Uterus (tissue), 4 donors: ENCODE measurements around the gene OLFML2A. TPM values are rescaled to one million over a fixed set of nuclear protein-coding genes. Genes with fewer than 3 reads are reported as not detected.

ENCODE experiments used
- DNase-seq, 2 donors: peaks; one replicate each; pipeline ENCODE4 v3.0.0-alpha.2; 2019 to 2020
- H3K27ac ChIP-seq, 2 donors: fragments of 200-600 bp; sonication (generic); 1 replicate in 1 of 2; 2 replicates in 1 of 2; pipeline ENCODE4 v1.5.1; 2016 to 2018
- H3K27me3 ChIP-seq, 2 donors: fragments of 200-600 bp; sonication (generic); one replicate each; pipeline ENCODE4 v1.5.1; 2018 to 2019; ENCODE audit warnings: control low read depth in 1 of 2
- H3K36me3 ChIP-seq, 2 donors: fragments of 200-600 bp; sonication (generic); one replicate each; pipeline ENCODE4 v1.5.1; 2019; ENCODE audit warnings: control low read depth in 1 of 2
- H3K4me1 ChIP-seq, 2 donors: fragments of 200-600 bp; sonication (generic); one replicate each; pipeline ENCODE4 v1.5.1; 2018 to 2019; ENCODE audit warnings: control low read depth in 1 of 2
- H3K4me3 ChIP-seq, 2 donors: fragments of 200-600 bp; sonication (generic); 1 replicate in 1 of 2; 2 replicates in 1 of 2; pipeline ENCODE4 v1.5.1; 2018 to 2019; ENCODE audit warnings: mild to moderate bottlenecking in 1 of 2
- H3K9me3 ChIP-seq, 2 donors: fragments of 200-600 bp; sonication (generic); one replicate each; pipeline ENCODE4 v1.5.1; 2019; ENCODE audit warnings: control low read depth in 1 of 2
- CTCF ChIP-seq, 4 experiments: fragments of 200-600 bp in 2 of 4; fragments of 450-650 bp in 2 of 4; sonication (generic) in 2 of 4; IDR thresholded peaks; one replicate each; pipeline ENCODE4 v1.5.1; 2016 to 2019; ENCODE audit warnings: antibody characterized with exemption in 4 of 4, mild to moderate bottlenecking in 2 of 4, moderate library complexity in 1 of 4
- POLR2A ChIP-seq, 2 donors: fragments of 450-650 bp; IDR thresholded peaks; one replicate each; pipeline ENCODE4 v1.6.1; 2016; ENCODE audit warnings: antibody characterized with exemption in 2 of 2, mild to moderate bottlenecking in 1 of 2, moderate library complexity in 1 of 2
- intact Hi-C: fragments of 100-400 bp; cut with DNase I; formaldehyde crosslinking; loops from one replicate; pipeline ENCODE4 v1.15.1; 2023; ENCODE audit warnings: low total_unique reads
- total RNA-seq, 4 donors: library from RNA; depleted of rRNA in 3 of 4; stranded (reverse); fragments of >200 nt in 3 of 4; gene quantifications; one replicate each; pipeline versions ENCODE4 v1.1.0 to v1.2.4, GENCODE V29; 2014 to 2023
- donor health status: DM: yes; HTN: yes; CAD: no.

OLFML2A gene
- total RNA-seq, 4 donors from 2014 or later, result 21.3 to 86.5 (median 71.8) TPM

DNA sequence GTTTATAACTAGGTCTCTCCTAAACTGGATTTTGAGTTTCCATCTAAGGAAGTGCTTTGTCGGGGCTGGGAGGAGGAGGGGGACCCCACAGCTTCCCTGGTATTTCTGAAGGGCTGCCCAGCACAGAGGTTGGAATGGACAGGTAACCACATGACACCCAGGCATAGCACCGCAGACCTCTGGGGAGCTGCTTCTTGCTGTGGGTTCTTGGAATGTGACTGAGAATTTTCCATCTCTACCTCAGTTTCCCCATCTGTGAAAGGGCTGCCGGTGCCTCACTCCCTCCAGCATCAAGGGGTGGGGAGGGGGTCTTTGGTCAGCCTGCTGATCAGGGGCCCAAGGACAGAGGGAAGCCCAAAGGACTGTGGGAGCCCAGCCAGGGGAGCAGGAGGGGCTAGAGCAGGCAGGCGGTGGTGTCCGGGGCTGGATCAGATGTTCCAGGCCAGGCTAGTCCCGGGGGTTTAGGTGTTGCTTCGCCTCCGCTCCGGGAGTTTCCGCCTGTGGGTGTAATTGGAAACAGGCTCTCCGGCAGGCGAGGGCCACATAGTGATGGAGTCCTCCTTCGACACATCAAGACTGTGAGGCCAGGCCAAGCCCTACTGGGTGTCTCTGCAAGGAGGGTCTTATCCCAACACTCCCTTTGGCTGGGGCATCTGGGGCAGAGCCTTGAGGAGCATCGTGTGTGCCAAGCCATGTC lies 3.3 kb downstream of the OLFML2A start:
- Histone ChIP-seq H3K27me3 (no peaks in the 10 kb centered on the region), H3K4me1 (peaks cover 0 to 15% of the 10 kb centered on the region in 2 donors), H3K4me3 (peak overlapping the region; percentile 4 to 15), H3K36me3 (no peaks in the 10 kb centered on the region), H3K27ac (peak overlapping the region; percentile 91 to 93), H3K9me3 (no peaks in the 10 kb centered on the region)
- DNase-seq, result peak in 1 of 2 donors; percentile 51
- intact Hi-C loops, result no loop called here
- TF ChIP-seq POLR2A (IDR thresholded peaks at IDR 0.05) (no peak), CTCF (IDR thresholded peaks at IDR 0.05) (no peak)

DNA sequence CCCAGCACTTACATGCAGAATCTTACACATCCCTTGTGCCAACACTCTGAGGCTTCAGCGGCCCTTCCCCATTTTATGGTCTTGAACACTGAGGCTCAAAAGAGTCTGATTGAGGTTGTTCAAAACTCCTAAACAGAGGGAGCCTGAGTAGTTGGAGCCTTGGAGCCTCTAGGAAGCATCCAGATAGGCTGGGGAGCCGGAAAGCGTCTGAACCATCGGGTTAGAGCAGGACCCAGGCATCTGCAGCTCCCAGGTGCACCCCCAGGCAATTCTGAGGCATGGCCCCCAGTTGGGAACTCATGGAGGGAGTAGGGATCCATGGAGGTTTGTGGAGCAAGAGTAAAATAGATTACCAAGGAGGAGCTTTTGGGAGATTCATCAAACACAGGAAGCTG lies 3.8 kb downstream of the OLFML2A start:
- H3K9me3 ChIP-seq, result no peaks in the 10 kb centered on the region
- H3K4me1 ChIP-seq, result peaks cover 0 to 15% of the 10 kb centered on the region in 2 donors
- no peaks in the 10 kb centered on the region for H3K27me3 ChIP-seq
- no peaks in the 10 kb centered on the region for H3K36me3 ChIP-seq
- no peak for TF ChIP-seq CTCF (IDR thresholded peaks at IDR 0.05)
- no peak for TF ChIP-seq POLR2A (IDR thresholded peaks at IDR 0.05)
- no peak overlapping the region for H3K4me3 ChIP-seq
- DNase-seq, result peak in 1 of 2 donors; percentile 13
- intact Hi-C loops, result no loop called here
- peak overlapping the region; percentile 91 to 93 for H3K27ac ChIP-seq

GRCh38 chr9:124781967-124782660 lies 5.2 kb downstream of the OLFML2A start:
- DNase-seq, result peak in 1 of 2 donors; percentile 12
- H3K4me1 ChIP-seq, result peaks cover 0 to 3% of the 10 kb centered on the region in 2 donors
- H3K9me3 ChIP-seq, result no peaks in the 10 kb centered on the region
- H3K4me3 ChIP-seq, result no peak overlapping the region
- peak overlapping the region; percentile 61 to 66 for H3K27ac ChIP-seq
- intact Hi-C loops, result no loop called here
- H3K36me3 ChIP-seq, result no peaks in the 10 kb centered on the region
- H3K27me3 ChIP-seq, result no peaks in the 10 kb centered on the region
- TF ChIP-seq CTCF (IDR thresholded peaks at IDR 0.05) (no peak), POLR2A (IDR thresholded peaks at IDR 0.05) (no peak)

DNA sequence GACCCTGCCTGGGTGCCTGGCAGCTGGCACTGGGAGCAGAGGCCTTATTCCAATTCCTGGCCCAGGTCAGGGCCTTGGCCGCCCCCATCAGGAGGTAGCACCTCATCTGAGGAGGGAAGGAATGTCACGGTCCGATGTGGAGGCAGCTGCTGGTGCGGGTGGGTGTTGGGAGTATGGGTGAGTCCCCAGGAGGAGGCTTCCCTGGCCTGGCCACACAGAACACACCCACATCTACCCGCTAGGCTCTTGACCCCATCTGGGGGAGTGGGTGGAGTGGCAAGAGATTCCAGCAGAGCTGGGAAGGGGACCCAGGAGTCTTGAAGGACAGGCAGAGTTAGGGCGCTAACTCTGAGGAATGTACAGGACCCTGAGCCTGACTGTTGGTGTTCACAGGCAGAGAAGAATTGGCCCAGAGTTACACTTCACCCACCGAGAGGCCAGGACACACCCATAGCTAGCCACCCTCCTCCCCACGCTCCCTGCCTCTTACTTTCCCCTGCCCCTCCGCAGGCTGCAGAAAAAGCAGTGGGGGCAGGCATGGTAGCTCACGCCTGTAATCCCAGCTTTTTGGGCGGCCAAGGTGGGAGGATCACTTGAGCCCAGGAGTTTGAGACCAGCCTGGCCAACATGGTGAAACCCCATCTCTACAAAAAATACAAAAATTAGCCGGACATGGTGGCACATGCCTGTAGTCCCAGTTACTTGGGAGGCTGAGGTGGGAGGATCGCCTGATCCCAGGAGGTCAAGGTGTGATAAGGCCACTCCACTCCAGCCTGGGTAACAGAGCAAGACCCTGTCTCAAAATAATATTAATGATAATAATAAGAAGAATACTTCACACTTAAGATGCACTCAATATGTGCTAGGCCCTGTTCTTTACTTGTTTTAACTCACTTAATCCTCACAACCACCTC lies 6.0 kb downstream of the OLFML2A start:
- no peaks in the 10 kb centered on the region for H3K9me3 ChIP-seq
- DNase-seq, result peak in 1 of 2 donors; percentile 18
- intact Hi-C loops, result no loop called here
- no peak for TF ChIP-seq POLR2A (IDR thresholded peaks at IDR 0.05)
- TF ChIP-seq CTCF (IDR thresholded peaks at IDR 0.05), result no peak
- H3K36me3 ChIP-seq, result no peaks in the 10 kb centered on the region
- H3K4me3 ChIP-seq, result no peak overlapping the region
- no peaks in the 10 kb centered on the region for H3K4me1 ChIP-seq
- H3K27me3 ChIP-seq, result no peaks in the 10 kb centered on the region
- H3K27ac ChIP-seq, result peak overlapping the region; percentile 61 to 66
